HL-60 (cell line): ENCODE measurements around the gene METTL15.

Experiments
- DNase-seq, 2 experiments: peaks; one replicate each; pipeline ENCODE4 v3.0.0-alpha.2; 2010 to 2020; ENCODE audit warnings: low read depth in 1 of 2, low spot score in 1 of 2
- H3K27ac ChIP-seq: fragments of 250-450 bp; sonication (Bioruptor Pico); replicated peaks from 2 replicates; pipeline ENCODE4 v1.5.1; 2020; ENCODE audit warnings: mild to moderate bottlenecking, moderate library complexity
- H3K27me3 ChIP-seq: fragments of 250-450 bp; sonication (Bioruptor Pico); 2 replicates; pipeline ENCODE4 v1.5.1; 2021; ENCODE audit warnings: mild to moderate bottlenecking, moderate library complexity; ENCODE audit not compliant: insufficient read depth, poor library complexity, severe bottlenecking
- H3K4me3 ChIP-seq: replicated peaks from 2 replicates; pipeline ENCODE4 v1.5.1; 2011; ENCODE audit warnings: mild to moderate bottlenecking, control low read depth, low read length; ENCODE audit not compliant: insufficient read depth
- GABPA ChIP-seq: IDR thresholded peaks from 2 replicates; pipeline ENCODE4 v1.6.1; 2012; ENCODE audit warnings: low read depth
- POLR2AphosphoS5 ChIP-seq: IDR thresholded peaks from 2 replicates; pipeline ENCODE4 v1.6.1; 2012; ENCODE audit warnings: low read depth
- SPI1 ChIP-seq: IDR thresholded peaks from 2 replicates; pipeline ENCODE4 v1.6.1; 2012; ENCODE audit warnings: low read depth, mild to moderate bottlenecking, borderline replicate concordance
- long read RNA-seq: library from polyadenylated mRNA; unstranded; transcript quantifications from one replicate; pipeline ENCODE4 v2.0.0, GENCODE V29; 2020
- TF ChIP-seq, protein P1 (sequence below): IDR thresholded peaks from one replicate; pipeline ENCODE4 v1.5.1; 2011; ENCODE audit warnings: low read length, control low read depth, inconsistent platforms; ENCODE audit not compliant: insufficient read depth
- TF ChIP-seq, protein P2 (sequence below): IDR thresholded peaks from 2 replicates; pipeline ENCODE4 v1.6.1; 2012; ENCODE audit warnings: low read depth; ENCODE audit not compliant: insufficient replicate concordance

The METTL15 gene, protein sequence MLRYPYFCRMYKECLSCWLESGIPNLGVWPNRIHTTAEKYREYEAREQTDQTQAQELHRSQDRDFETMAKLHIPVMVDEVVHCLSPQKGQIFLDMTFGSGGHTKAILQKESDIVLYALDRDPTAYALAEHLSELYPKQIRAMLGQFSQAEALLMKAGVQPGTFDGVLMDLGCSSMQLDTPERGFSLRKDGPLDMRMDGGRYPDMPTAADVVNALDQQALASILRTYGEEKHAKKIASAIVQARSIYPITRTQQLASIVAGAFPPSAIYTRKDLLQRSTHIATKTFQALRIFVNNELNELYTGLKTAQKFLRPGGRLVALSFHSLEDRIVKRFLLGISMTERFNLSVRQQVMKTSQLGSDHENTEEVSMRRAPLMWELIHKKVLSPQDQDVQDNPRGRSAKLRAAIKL
- long read RNA-seq, full-length matches to known transcripts, result 19 of 55 reads
- long read RNA-seq, partial matches to known transcripts, result 31 of 55 reads
- long read RNA-seq, other reads (novel, unspliced or antisense), result 5 of 55 reads

- DNase-seq, result peak; percentile 96 to 99
- Histone ChIP-seq H3K27me3 (no peaks in the 10 kb centered on the region), H3K4me3 (peak within 1 kb of the TSS; percentile 53), H3K27ac (peak within 1 kb of the TSS; percentile 95)
- TF ChIP-seq GABPA (no peak), POLR2AphosphoS5 (peak; percentile 73)
- TF ChIP-seq, protein P1, sequence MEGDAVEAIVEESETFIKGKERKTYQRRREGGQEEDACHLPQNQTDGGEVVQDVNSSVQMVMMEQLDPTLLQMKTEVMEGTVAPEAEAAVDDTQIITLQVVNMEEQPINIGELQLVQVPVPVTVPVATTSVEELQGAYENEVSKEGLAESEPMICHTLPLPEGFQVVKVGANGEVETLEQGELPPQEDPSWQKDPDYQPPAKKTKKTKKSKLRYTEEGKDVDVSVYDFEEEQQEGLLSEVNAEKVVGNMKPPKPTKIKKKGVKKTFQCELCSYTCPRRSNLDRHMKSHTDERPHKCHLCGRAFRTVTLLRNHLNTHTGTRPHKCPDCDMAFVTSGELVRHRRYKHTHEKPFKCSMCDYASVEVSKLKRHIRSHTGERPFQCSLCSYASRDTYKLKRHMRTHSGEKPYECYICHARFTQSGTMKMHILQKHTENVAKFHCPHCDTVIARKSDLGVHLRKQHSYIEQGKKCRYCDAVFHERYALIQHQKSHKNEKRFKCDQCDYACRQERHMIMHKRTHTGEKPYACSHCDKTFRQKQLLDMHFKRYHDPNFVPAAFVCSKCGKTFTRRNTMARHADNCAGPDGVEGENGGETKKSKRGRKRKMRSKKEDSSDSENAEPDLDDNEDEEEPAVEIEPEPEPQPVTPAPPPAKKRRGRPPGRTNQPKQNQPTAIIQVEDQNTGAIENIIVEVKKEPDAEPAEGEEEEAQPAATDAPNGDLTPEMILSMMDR, result no peak
Observed at GRCh38 chr11:28107750-28108618, at the start of gene METTL15, which contains the start of gene KIF18A. Gene METTL15, plus strand, starts transcription at chr11:28108388. Its CDS starts 4,947 bp downstream, at chr11:28113335. Gene KIF18A, minus strand, starts transcription at chr11:28108156. Its CDS starts 10,209 bp downstream, at chr11:28097947.

DNA sequence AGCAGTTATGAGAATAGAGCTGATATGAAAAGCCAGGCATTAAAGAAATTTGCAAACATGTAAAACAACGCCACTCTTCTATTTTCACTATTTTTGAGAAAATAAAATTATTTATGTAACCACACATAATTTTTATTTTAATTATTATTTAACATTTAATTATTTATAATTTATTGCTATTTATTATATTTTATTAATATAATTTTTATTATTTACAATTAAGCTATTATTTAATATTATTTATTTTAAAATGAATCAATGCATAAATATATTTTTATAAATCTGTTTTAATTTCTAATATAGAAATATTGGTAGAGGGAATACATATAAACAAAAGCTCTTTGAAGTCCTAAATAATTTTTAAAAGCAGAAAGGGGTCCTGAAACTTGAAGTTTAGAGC lies 36.9 kb upstream of the METTL15 start:
- H3K4me3 ChIP-seq, result no peak overlapping the region
- TF ChIP-seq, protein P2, sequence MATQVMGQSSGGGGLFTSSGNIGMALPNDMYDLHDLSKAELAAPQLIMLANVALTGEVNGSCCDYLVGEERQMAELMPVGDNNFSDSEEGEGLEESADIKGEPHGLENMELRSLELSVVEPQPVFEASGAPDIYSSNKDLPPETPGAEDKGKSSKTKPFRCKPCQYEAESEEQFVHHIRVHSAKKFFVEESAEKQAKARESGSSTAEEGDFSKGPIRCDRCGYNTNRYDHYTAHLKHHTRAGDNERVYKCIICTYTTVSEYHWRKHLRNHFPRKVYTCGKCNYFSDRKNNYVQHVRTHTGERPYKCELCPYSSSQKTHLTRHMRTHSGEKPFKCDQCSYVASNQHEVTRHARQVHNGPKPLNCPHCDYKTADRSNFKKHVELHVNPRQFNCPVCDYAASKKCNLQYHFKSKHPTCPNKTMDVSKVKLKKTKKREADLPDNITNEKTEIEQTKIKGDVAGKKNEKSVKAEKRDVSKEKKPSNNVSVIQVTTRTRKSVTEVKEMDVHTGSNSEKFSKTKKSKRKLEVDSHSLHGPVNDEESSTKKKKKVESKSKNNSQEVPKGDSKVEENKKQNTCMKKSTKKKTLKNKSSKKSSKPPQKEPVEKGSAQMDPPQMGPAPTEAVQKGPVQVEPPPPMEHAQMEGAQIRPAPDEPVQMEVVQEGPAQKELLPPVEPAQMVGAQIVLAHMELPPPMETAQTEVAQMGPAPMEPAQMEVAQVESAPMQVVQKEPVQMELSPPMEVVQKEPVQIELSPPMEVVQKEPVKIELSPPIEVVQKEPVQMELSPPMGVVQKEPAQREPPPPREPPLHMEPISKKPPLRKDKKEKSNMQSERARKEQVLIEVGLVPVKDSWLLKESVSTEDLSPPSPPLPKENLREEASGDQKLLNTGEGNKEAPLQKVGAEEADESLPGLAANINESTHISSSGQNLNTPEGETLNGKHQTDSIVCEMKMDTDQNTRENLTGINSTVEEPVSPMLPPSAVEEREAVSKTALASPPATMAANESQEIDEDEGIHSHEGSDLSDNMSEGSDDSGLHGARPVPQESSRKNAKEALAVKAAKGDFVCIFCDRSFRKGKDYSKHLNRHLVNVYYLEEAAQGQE, result no peak
- TF ChIP-seq GABPA (no peak), POLR2AphosphoS5 (no peak), SPI1 (no peak)
- TF ChIP-seq, protein P1, result no peak
- no peak for DNase-seq
- no peak overlapping the region for H3K27ac ChIP-seq
- H3K27me3 ChIP-seq, result no peaks in the 10 kb centered on the region

GRCh38 chr11:28072321-28072720 lies 35.9 kb upstream of the METTL15 start:
- Histone ChIP-seq H3K27me3 (no peaks in the 10 kb centered on the region), H3K27ac (no peak overlapping the region), H3K4me3 (no peak overlapping the region)
- TF ChIP-seq GABPA (no peak), SPI1 (no peak), POLR2AphosphoS5 (no peak)
- TF ChIP-seq, protein P1, result no peak
- TF ChIP-seq, protein P2, result no peak
- DNase-seq, result no peak
